Osteocyte (in vitro differentiated cells): Measurements from ENCODE around the gene ZNF462. TPM values are rescaled to one million over a fixed set of nuclear protein-coding genes. Genes with fewer than 3 reads are reported as not detected.

Source experiments
- DNase-seq: peaks from one replicate; pipeline ENCODE4 v3.0.0; 2021; ENCODE audit warnings: mixed read lengths; ENCODE audit not compliant: unreplicated experiment; ENCODE audit errors: extremely low spot score
- H3K27ac Mint-ChIP-seq: one replicate; pipeline ENCODE4 v1.8.0; 2021; ENCODE audit warnings: mild to moderate bottlenecking, mixed read lengths; ENCODE audit not compliant: unreplicated experiment
- H3K27me3 Mint-ChIP-seq: one replicate; pipeline ENCODE4 v1.8.0; 2021; ENCODE audit warnings: mixed read lengths; ENCODE audit not compliant: unreplicated experiment
- H3K36me3 Mint-ChIP-seq: one replicate; pipeline ENCODE4 v1.8.0; 2021; ENCODE audit warnings: mixed read lengths; ENCODE audit not compliant: unreplicated experiment
- H3K4me1 Mint-ChIP-seq: one replicate; pipeline ENCODE4 v1.8.0; 2021; ENCODE audit warnings: mixed read lengths; ENCODE audit not compliant: unreplicated experiment
- H3K4me3 Mint-ChIP-seq: one replicate; pipeline ENCODE4 v1.8.0; 2021; ENCODE audit warnings: mild to moderate bottlenecking, moderate library complexity, mixed read lengths; ENCODE audit not compliant: unreplicated experiment
- H3K9me3 Mint-ChIP-seq: one replicate; pipeline ENCODE4 v1.8.0; 2021; ENCODE audit warnings: mixed read lengths; ENCODE audit not compliant: unreplicated experiment
- CTCF ChIP-seq: fragments of 200-600 bp; sonication (generic); IDR thresholded peaks from 2 replicates; pipeline ENCODE4 v1.5.0; 2021; ENCODE audit warnings: antibody characterized with exemption, mild to moderate bottlenecking, moderate library complexity
- total RNA-seq: library from RNA; stranded (reverse); gene quantifications from 2 replicates; pipeline ENCODE4 v1.2.1, GENCODE V29; 2021

ZNF462 gene
- total RNA-seq, 1 donor from 2014 or later, result 55.0 TPM

- Mint-ChIP-seq H3K27me3 (no peaks in the 10 kb centered on the region), H3K27ac (no peak overlapping the region), H3K4me3 (no peak overlapping the region), H3K9me3 (no peaks in the 10 kb centered on the region), H3K36me3 (peaks cover 2% of the 10 kb centered on the region), H3K4me1 (peaks cover 71% of the 10 kb centered on the region)
- no peak for TF ChIP-seq CTCF
- DNase-seq, result no peak
Measured at GRCh38 chr9:106880081-106880480, 17.1 kb downstream of the ZNF462 start.

- H3K4me3 Mint-ChIP-seq, result no peak overlapping the region
- no peak for TF ChIP-seq CTCF
- no peak for DNase-seq
- peaks cover 73% of the 10 kb centered on the region for H3K4me1 Mint-ChIP-seq
- no peak overlapping the region for H3K27ac Mint-ChIP-seq
- H3K36me3 Mint-ChIP-seq, result peaks cover 2% of the 10 kb centered on the region
- H3K9me3 Mint-ChIP-seq, result no peaks in the 10 kb centered on the region
- H3K27me3 Mint-ChIP-seq, result no peaks in the 10 kb centered on the region
Measured at GRCh38 chr9:106880863-106881262, 17.9 kb downstream of the ZNF462 start.

GRCh38 chr9:106883030-106883429 is 20.1 kb downstream of the ZNF462 start:
- Mint-ChIP-seq H3K4me1 (peaks cover 71% of the 10 kb centered on the region), H3K9me3 (no peaks in the 10 kb centered on the region), H3K36me3 (no peaks in the 10 kb centered on the region), H3K27ac (no peak overlapping the region), H3K27me3 (no peaks in the 10 kb centered on the region), H3K4me3 (no peak overlapping the region)
- no peak for TF ChIP-seq CTCF
- DNase-seq, result no peak

GRCh38 chr9:106883626-106884190 is 20.7 kb downstream of the ZNF462 start:
- Mint-ChIP-seq H3K4me3 (no peak overlapping the region), H3K27ac (peak overlapping the region; percentile 48), H3K27me3 (no peaks in the 10 kb centered on the region), H3K36me3 (no peaks in the 10 kb centered on the region), H3K9me3 (no peaks in the 10 kb centered on the region), H3K4me1 (peaks cover 67% of the 10 kb centered on the region)
- DNase-seq, result no peak
- no peak for TF ChIP-seq CTCF

- Mint-ChIP-seq H3K4me1 (peaks cover 69% of the 10 kb centered on the region), H3K36me3 (no peaks in the 10 kb centered on the region), H3K27me3 (no peaks in the 10 kb centered on the region), H3K27ac (peak overlapping the region; percentile 64), H3K9me3 (no peaks in the 10 kb centered on the region), H3K4me3 (no peak overlapping the region)
- TF ChIP-seq CTCF, result no peak
- no peak for DNase-seq
Measured at GRCh38 chr9:106885451-106885850, 22.5 kb downstream of the ZNF462 start.
